ENCODE results near the gene RPAP3. TPM values are rescaled to one million over a fixed set of nuclear protein-coding genes. Genes with fewer than 3 reads are reported as not detected.

The RPAP3 gene
- total and polyA plus RNA-seq, 10 donors = 12.2 to 35.5 (median 26.4) TPM

DNA sequence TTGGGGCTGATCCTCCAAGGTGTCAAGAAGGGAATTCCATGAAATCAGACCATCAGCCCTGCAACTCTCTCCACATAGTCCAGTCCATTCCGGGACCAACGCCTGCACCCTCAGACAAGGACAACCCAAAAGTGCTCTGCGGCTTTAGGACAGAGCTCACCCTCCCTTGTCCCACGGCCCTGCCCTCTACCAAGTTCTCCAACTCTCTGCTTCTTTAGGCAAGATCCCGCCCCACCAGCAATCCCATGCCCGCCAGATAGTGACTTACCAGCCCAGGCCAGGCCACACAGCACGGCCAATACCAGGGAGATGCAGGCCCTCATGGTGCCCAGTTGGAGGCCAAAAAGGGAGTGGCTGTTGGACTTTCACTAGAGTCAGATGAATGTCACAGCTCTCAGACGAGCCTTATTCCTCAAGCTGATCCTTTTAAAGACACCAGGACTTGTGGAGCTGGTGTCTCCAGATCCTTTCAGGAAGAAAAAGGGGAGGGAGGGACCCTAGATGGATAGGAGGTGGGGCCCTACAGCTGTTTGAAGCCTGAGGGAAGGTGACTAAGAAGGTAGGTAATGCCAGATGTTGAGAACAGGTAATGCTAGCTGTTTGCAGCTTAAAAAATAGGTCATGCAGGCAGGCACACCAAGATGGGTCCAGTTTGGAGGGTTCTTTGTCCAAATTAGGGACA is 19.4 kb upstream of the RPAP3 start, which contains the start of gene ENDOU:
TSS of gene ENDOU (minus strand) at position 400 of the 682 bp plus-strand sequence. CDS start at position 323, 77 bp downstream.
- no peak within 1 kb of the TSS for H3K4me3 ChIP-seq
- TF ChIP-seq POLR2AphosphoS5 (IDR thresholded peaks at IDR 0.05) (no peak), CTCF (IDR thresholded peaks at IDR 0.05 in 8 of 11, conservative IDR thresholded peaks at IDR 0.05 in 3 of 11) (no peak), POLR2A (IDR thresholded peaks at IDR 0.05) (no peak)
- WGBS, 5 donors = 73 to 94% (median 91%) methylated on average over 6 to 8 of the region's 8 CpGs
- no peak within 1 kb of the TSS for H3K27ac ChIP-seq
- intact Hi-C loops (cut with DNase I; ENCODE audit: low total_unique reads) = no loop called here
- peaks cover 0 to 24% (median 4%) of the 10 kb centered on the region in 6 donors for H3K4me1 ChIP-seq
- no peaks in the 10 kb centered on the region for H3K27me3 ChIP-seq (replicated peaks in 1 of 7)
- no peak for DNase-seq
- no peaks in the 10 kb centered on the region for H3K9me3 ChIP-seq
- H3K36me3 ChIP-seq = peaks cover 0 to 34% (median 9%) of the 10 kb centered on the region in 6 donors

- 90 to 94% (median 90%) methylated on average over 5 of the region's 5 CpGs for WGBS, 5 donors
- no peaks in the 10 kb centered on the region for H3K27me3 ChIP-seq (replicated peaks in 1 of 7)
- TF ChIP-seq POLR2AphosphoS5 (IDR thresholded peaks at IDR 0.05) = no peak
- no peak for TF ChIP-seq POLR2A (IDR thresholded peaks at IDR 0.05)
- TF ChIP-seq CTCF (IDR thresholded peaks at IDR 0.05 in 8 of 11, conservative IDR thresholded peaks at IDR 0.05 in 3 of 11) = no peak
- DNase-seq = no peak
- no peak overlapping the region for H3K27ac ChIP-seq
- H3K4me1 ChIP-seq = peaks cover 1 to 30% (median 7%) of the 10 kb centered on the region in 6 donors
- H3K4me3 ChIP-seq = no peak overlapping the region
- peaks cover 0 to 42% (median 9%) of the 10 kb centered on the region in 6 donors for H3K36me3 ChIP-seq
- H3K9me3 ChIP-seq = no peaks in the 10 kb centered on the region
- intact Hi-C loops (cut with DNase I; ENCODE audit: low total_unique reads) = no loop called here
Measured at GRCh38 chr12:47722941-47723631, 17.3 kb upstream of the RPAP3 start.

- no peaks in the 10 kb centered on the region for H3K9me3 ChIP-seq
- intact Hi-C loops (cut with DNase I; ENCODE audit: low total_unique reads) = no loop called here
- H3K4me1 ChIP-seq = peaks cover 9 to 38% (median 15%) of the 10 kb centered on the region in 6 donors
- H3K27me3 ChIP-seq (replicated peaks in 1 of 7) = no peaks in the 10 kb centered on the region
- H3K36me3 ChIP-seq = peaks cover 0 to 42% (median 9%) of the 10 kb centered on the region in 6 donors
- no peak for TF ChIP-seq POLR2AphosphoS5 (IDR thresholded peaks at IDR 0.05)
- no peak for TF ChIP-seq POLR2A (IDR thresholded peaks at IDR 0.05)
- no peak for TF ChIP-seq CTCF (IDR thresholded peaks at IDR 0.05 in 8 of 11, conservative IDR thresholded peaks at IDR 0.05 in 3 of 11)
- WGBS, 5 donors = 78 to 92% (median 86%) methylated on average over 6 to 7 of the region's 7 CpGs
- H3K27ac ChIP-seq = no peak overlapping the region
- no peak overlapping the region for H3K4me3 ChIP-seq
- no peak for DNase-seq
Measured at GRCh38 chr12:47722136-47722834, 16.5 kb upstream of the RPAP3 start.

Measured in spleen (tissue), 11 donors.